HCT116 (cell line): Measurements from ENCODE around the gene PLEKHN1. TPM values are rescaled to one million over a fixed set of nuclear protein-coding genes. Genes with fewer than 3 reads are reported as not detected.

Experiments
- ATAC-seq: fragments of 200-7000 bp; cut with Tn5 transposase; 2 replicates; pipeline ENCODE4 v1.9.1; 2020; ENCODE audit warnings: mild to moderate bottlenecking, moderate library complexity
- BruUV-seq: library from RNA; stranded (reverse); fragments of 400-500 nt; replicated peaks from 2 replicates; lab custom pipeline; 2021; lab: Mats Ljungman, UMichigan
- CTCF ChIA-PET: fragments of 300-600 bp; sonication (Branson Sonifier 250); formaldehyde crosslinking; loops from one replicate; lab custom pipeline; 2021; ENCODE audit warnings: antibody characterized with exemption; lab: Charles Lee
- POLR2A ChIA-PET: fragments of 300-600, 350-600 bp; sonication (Branson Sonifier 250); formaldehyde crosslinking; loops from one replicate; lab custom pipeline; 2021; ENCODE audit warnings: antibody characterized with exemption; lab: Charles Lee
- RAD21 ChIA-PET, 2 experiments: fragments of 300-600 bp; sonication (Branson Sonifier 250); formaldehyde crosslinking; loops; one replicate each; lab custom pipeline; 2023; ENCODE audit warnings: low total read pairs in 2 of 2; ENCODE audit not compliant: uncharacterized antibody in 2 of 2, unreplicated experiment in 2 of 2, low non-redundant PET in 1 of 2; lab: Charles Lee
- DNase-seq: peaks from one replicate; pipeline ENCODE4 v3.0.0-alpha.2; 2010; ENCODE audit warnings: low read depth, low spot score
- H2AFZ ChIP-seq: fragments of 200-600 bp; shearing (Covaris generic), sonication (generic); 2 replicates; pipeline ENCODE4 v1.6.1; 2017; ENCODE audit warnings: low read depth, mixed run types, mixed read lengths, antibody characterized with exemption, low read length; ENCODE audit not compliant: poor library complexity, severe bottlenecking
- H3K27ac ChIP-seq: 2 replicates; pipeline ENCODE4 v1.5.1; 2012; ENCODE audit warnings: low read depth, low read length
- H3K27me3 ChIP-seq: fragments of 200-600 bp; sonication (generic); 2 replicates; pipeline ENCODE4 v1.6.1; 2016; ENCODE audit warnings: mixed run types, low read length, mixed read lengths; ENCODE audit not compliant: insufficient read depth
- H3K36me3 ChIP-seq, 2 experiments: fragments of 200-500 bp in 1 of 2; fragments of 200-600 bp in 1 of 2; sonication (Bioruptor generic) in 1 of 2; sonication (generic) in 1 of 2; 2 replicates each; pipeline versions ENCODE4 v1.5.1 to v1.6.1; 2014 to 2016; ENCODE audit warnings: low read length in 2 of 2, inconsistent platforms in 1 of 2, mixed read lengths in 1 of 2, mixed run types in 1 of 2; ENCODE audit not compliant: insufficient read depth in 2 of 2, control insufficient read depth in 1 of 2
- H3K4me1 ChIP-seq, 2 experiments: fragments of 200-600 bp in 1 of 2; sonication (generic) in 1 of 2; 2 replicates each; pipeline versions ENCODE4 v1.5.1 to v1.6.1; 2012 to 2017; ENCODE audit warnings: low read length in 2 of 2, inconsistent platforms in 1 of 2, mild to moderate bottlenecking in 1 of 2, mixed read lengths in 1 of 2, mixed run types in 1 of 2, moderate library complexity in 1 of 2; ENCODE audit not compliant: insufficient read depth in 2 of 2, control insufficient read depth in 1 of 2
- H3K4me2 ChIP-seq: fragments of 200-600 bp; sonication (generic); 2 replicates; pipeline ENCODE4 v1.6.1; 2017; ENCODE audit warnings: mixed run types, low read length, mixed read lengths
- H3K4me3 ChIP-seq, 2 experiments: fragments of 200-600 bp in 1 of 2; sonication (generic) in 1 of 2; replicated peaks in 1 of 2; 2 replicates each; pipeline ENCODE4 v1.5.1; 2011 to 2016; ENCODE audit warnings: low read length in 2 of 2, control low read depth in 1 of 2, low read depth in 1 of 2, mild to moderate bottlenecking in 1 of 2, mixed read lengths in 1 of 2, mixed run types in 1 of 2
- H3K79me2 ChIP-seq: fragments of 200-600 bp; sonication (generic); 2 replicates; pipeline ENCODE4 v1.6.1; 2017; ENCODE audit warnings: mild to moderate bottlenecking, mixed run types, low read length, moderate library complexity, mixed read lengths; ENCODE audit not compliant: insufficient read depth
- H3K9ac ChIP-seq: fragments of 200-600 bp; sonication (generic); 2 replicates; pipeline ENCODE4 v1.6.1; 2016; ENCODE audit warnings: low read length, mixed read lengths
- H3K9me2 ChIP-seq: fragments of 200-600 bp; sonication (generic), shearing (Covaris generic); 2 replicates; pipeline ENCODE4 v1.6.1; 2017; ENCODE audit warnings: mixed run types, mild to moderate bottlenecking, moderate library complexity; ENCODE audit not compliant: insufficient read depth
- H3K9me3 ChIP-seq, 2 experiments: fragments of 200-500 bp in 1 of 2; fragments of 200-600 bp in 1 of 2; sonication (Bioruptor generic) in 1 of 2; sonication (generic) in 1 of 2; 2 replicates each; pipeline ENCODE4 v1.6.1; 2014 to 2017; ENCODE audit warnings: low read length in 2 of 2, mixed read lengths in 2 of 2, inconsistent platforms in 1 of 2, low read depth in 1 of 2, mild to moderate bottlenecking in 1 of 2, mixed run types in 1 of 2, moderate library complexity in 1 of 2; ENCODE audit not compliant: control insufficient read depth in 1 of 2, insufficient read depth in 1 of 2
- H4K20me1 ChIP-seq: fragments of 200-600 bp; sonication (generic), shearing (Covaris generic); 2 replicates; pipeline ENCODE4 v1.6.1; 2017; ENCODE audit warnings: mixed run types, mild to moderate bottlenecking, moderate library complexity; ENCODE audit not compliant: insufficient read depth
- ATF3 ChIP-seq: IDR thresholded peaks from 2 replicates; pipeline ENCODE4 v1.6.1; 2012
- CTCF ChIP-seq, 3 experiments: fragments of 200-600 bp in 1 of 3; sonication (generic) in 1 of 3; IDR thresholded peaks in 2 of 3; conservative IDR thresholded peaks in 1 of 3; 2 replicates each; pipeline ENCODE4 v1.5.1; 2012 to 2017; ENCODE audit warnings: low read depth in 2 of 3, low read length in 2 of 3, antibody characterized with exemption in 1 of 3, borderline replicate concordance in 1 of 3, control low read depth in 1 of 3, mild to moderate bottlenecking in 1 of 3, mixed read lengths in 1 of 3, mixed run types in 1 of 3, moderate library complexity in 1 of 3; ENCODE audit not compliant: insufficient read depth in 1 of 3
- EGR1 ChIP-seq: IDR thresholded peaks from 2 replicates; pipeline ENCODE4 v1.6.1; 2012; ENCODE audit warnings: low read depth
- ELF1 ChIP-seq: IDR thresholded peaks from 2 replicates; pipeline ENCODE4 v1.6.1; 2012; ENCODE audit warnings: low read depth, borderline replicate concordance
- EZH2 ChIP-seq: fragments of 200-600 bp; sonication (generic); IDR thresholded peaks from 2 replicates; pipeline ENCODE4 v1.6.1; 2017; ENCODE audit warnings: antibody characterized with exemption, mixed run types
- MAX ChIP-seq: IDR thresholded peaks from 2 replicates; pipeline ENCODE4 v1.6.1; 2012
- POLR2A ChIP-seq: IDR thresholded peaks from 2 replicates; pipeline ENCODE4 v1.7.0; 2011; ENCODE audit warnings: borderline replicate concordance; ENCODE audit not compliant: insufficient read depth, insufficient read length; ENCODE audit errors: extremely low read depth
- POLR2AphosphoS5 ChIP-seq: IDR thresholded peaks from 2 replicates; pipeline ENCODE4 v1.6.1; 2011; ENCODE audit warnings: mild to moderate bottlenecking, low read depth, low read length, moderate library complexity
- REST ChIP-seq: IDR thresholded peaks from 2 replicates; pipeline ENCODE4 v1.6.1; 2012; ENCODE audit warnings: low read depth
- TCF7L2 ChIP-seq: IDR thresholded peaks from 2 replicates; pipeline ENCODE4 v1.7.0; 2011; ENCODE audit warnings: borderline replicate concordance, inconsistent platforms; ENCODE audit not compliant: insufficient read depth, insufficient read length; ENCODE audit errors: extremely low read depth
- intact Hi-C: fragments of 100-400 bp; cut with micrococcal nuclease; formaldehyde crosslinking; loops from 2 replicates; pipeline ENCODE4 v1.10.0; 2022
- total RNA-seq: library from RNA; stranded (reverse); gene quantifications from one replicate; pipeline ENCODE4 v1.2.1, GENCODE V29; 2021; ENCODE audit not compliant: unreplicated experiment

Gene PLEKHN1
- total RNA-seq, 1 experiment from 2014 or later = 11.6 TPM

GRCh38 chr1:930633-931138, 35.6 kb upstream of the PLEKHN1 start:
- intact Hi-C loops = no loop called here
- Histone ChIP-seq H3K27ac (no peak overlapping the region), H3K4me3 (no peak overlapping the region), H3K36me3 (no peaks in the 10 kb centered on the region), H3K4me1 (peaks cover 7 to 19% of the 10 kb centered on the region in 2 experiments), H4K20me1 (no peaks in the 10 kb centered on the region), H3K9me2 (no peaks in the 10 kb centered on the region), H3K27me3 (peaks cover 18% of the 10 kb centered on the region; the same call in 1 of the 2 replicates), H3K9ac (no peak overlapping the region), H3K79me2 (no peaks in the 10 kb centered on the region), H3K4me2 (no peak overlapping the region), H3K9me3 (no peaks in the 10 kb centered on the region), H2AFZ (no peak overlapping the region)
- no TSS peak for BruUV-seq
- ATAC-seq (no peak), DNase-seq (no peak)
- RAD21 ChIA-PET = no interaction called here
- TF ChIP-seq REST (no peak), TCF7L2 (no peak), POLR2AphosphoS5 (no peak), EGR1 (no peak), CTCF (IDR thresholded peaks at IDR 0.05 in 2 of 3, conservative IDR thresholded peaks at IDR 0.05 in 1 of 3; ENCODE audit: borderline replicate concordance in 1 of 3, insufficient read depth in 1 of 3, low read depth in 2 of 3, low read length in 2 of 3) (no peak), ELF1 (no peak), POLR2A (no peak), MAX (no peak), ATF3 (no peak), EZH2 (no peak)
- CTCF ChIA-PET = no interaction called here
- POLR2A ChIA-PET = no interaction called here
